ENCODE data around the gene IPMK.

The IPMK gene

DNA sequence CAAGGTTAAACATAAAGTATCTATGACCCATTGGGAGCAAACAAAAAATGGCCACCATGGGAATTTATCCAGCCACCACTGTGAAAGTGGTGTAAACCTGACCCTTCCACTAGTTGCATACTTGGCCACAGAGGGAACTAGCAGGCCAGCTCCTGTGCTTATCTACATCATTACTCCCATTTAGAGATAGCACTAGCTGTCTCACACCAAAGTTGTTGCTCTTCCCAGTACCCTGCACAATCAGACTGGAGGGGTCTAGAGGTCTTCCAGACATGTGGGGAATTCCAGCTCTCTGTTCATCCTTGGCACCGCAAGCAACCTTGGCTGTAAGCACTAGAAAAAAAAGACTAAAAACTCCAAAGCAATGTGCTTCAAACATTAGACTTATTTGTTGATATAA lies 113.9 kb downstream of the IPMK start:
- no peak for TF ChIP-seq JUND (IDR thresholded peaks at IDR 0.05; ENCODE audit: low read depth)
- in situ Hi-C loops (cut with HindIII; ENCODE audit: low pct_unique_long_range_greater_than_20kb, low sequenced_read_pairs): no loop called here
- no peak for DNase-seq (ENCODE audit: low read depth in 1 of 2, low spot score in 1 of 2)

- peak; percentile 28 to 94 for DNase-seq (ENCODE audit: low read depth in 1 of 2, low spot score in 1 of 2)
Measured at GRCh38 chr10:58152673-58153263, 114.9 kb downstream of the IPMK start.

GRCh38 chr10:58150290-58150689 lies 117.4 kb downstream of the IPMK start:
- no peak for TF ChIP-seq JUND (IDR thresholded peaks at IDR 0.05; ENCODE audit: low read depth)
- in situ Hi-C loops (cut with HindIII; ENCODE audit: low pct_unique_long_range_greater_than_20kb, low sequenced_read_pairs): no loop called here
- DNase-seq (ENCODE audit: low read depth in 1 of 2, low spot score in 1 of 2): no peak

More at GRCh38 chr10:58152673-58153263, 114.9 kb downstream of the IPMK start:
- no peak for TF ChIP-seq JUND (IDR thresholded peaks at IDR 0.05; ENCODE audit: low read depth)
- in situ Hi-C loops (cut with HindIII; ENCODE audit: low pct_unique_long_range_greater_than_20kb, low sequenced_read_pairs): no loop called here

GRCh38 chr10:58143944-58144343 lies 123.8 kb downstream of the IPMK start:
- in situ Hi-C loops (cut with HindIII; ENCODE audit: low pct_unique_long_range_greater_than_20kb, low sequenced_read_pairs): no loop called here
- no peak for TF ChIP-seq JUND (IDR thresholded peaks at IDR 0.05; ENCODE audit: low read depth)
- no peak for DNase-seq (ENCODE audit: low read depth in 1 of 2, low spot score in 1 of 2)

All from T47D (cell line).